HUDEP-2 (cell line): ENCODE data around the gene CS.

ENCODE experiments used
- DNase-seq, 76 experiments: peaks; one replicate each; lab custom pipeline; 2025; ENCODE audit not compliant: unreplicated experiment in 76 of 76; lab: John Stamatoyannopoulos, UW

Gene CS

DNA sequence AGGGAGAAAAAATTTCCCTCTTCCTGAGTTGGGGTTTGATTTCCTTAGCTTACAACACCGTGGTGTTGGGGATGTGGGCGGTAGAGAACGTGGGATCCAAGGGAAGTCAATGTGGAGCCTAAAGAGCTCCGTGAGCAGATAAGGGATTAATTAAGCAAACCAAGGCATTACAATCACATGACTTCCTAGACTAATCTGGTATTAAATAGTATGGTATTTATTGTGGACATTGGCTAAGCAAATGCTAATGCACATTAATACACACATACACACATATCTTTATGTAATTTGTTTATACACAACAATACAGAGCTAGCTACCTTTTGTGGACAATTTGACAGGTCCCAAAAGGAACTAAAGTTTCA is 77.6 kb downstream of the CS start:
- peak in 3 of 76 experiments; percentile 8 to 45 (median 22) for DNase-seq

DNA sequence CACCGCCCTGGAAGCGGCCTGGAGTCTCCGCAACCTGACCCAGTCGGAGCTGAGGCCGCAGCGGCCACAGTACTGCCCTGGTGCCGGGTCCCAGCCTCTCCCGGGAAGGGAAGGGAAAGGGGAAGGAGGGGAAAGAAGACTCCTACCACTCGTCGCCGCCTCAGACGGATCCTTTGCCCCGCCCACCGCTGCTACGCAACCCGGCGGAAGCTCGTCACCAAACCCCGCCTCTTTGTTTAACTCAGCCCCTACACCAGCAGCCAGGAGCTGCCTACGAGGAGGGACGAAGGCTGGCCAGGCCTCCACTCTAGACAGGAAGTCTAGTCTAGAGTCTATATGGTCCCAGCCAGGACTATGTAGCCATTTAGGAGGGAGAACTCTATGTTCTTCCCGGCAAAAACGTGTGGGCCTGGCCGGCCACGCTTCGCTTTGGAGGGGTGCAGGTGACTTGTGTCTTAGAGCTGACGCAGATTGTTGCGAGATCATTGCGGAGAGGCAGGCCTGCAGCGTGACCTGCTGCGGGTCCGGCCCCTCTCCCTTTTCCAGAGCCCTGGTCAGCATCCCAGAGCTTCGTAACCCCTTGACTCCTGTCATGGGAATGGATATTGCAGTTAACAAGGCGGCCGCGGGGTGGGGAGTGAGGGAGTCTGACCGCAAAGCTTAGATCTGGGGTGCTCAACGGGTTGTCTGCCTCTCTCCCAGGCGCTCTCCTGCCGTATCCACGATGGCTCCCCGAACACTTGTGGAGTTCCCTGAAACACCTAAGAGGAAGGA is 78.2 kb downstream of the CS start, which contains the start of gene RNF41:
TSS of gene RNF41 (minus strand) at position 166 of the 774 bp plus-strand sequence. CDS start 7,875 bp downstream, outside the sequence.
- DNase-seq = peak in 75 of 76 experiments; percentile 57 to 96 (median 88)
